Ovary (tissue), 9 donors: ENCODE data around the gene TMEM135. TPM values are rescaled to one million over a fixed set of nuclear protein-coding genes. Genes with fewer than 3 reads are reported as not detected.

Source experiments
- DNase-seq, 5 donors: peaks; one replicate each; pipeline ENCODE4 v3.0.0-alpha.2; 2019 to 2020
- H3K27ac ChIP-seq, 2 donors: fragments of 200-600 bp; one replicate each; pipeline versions ENCODE4 v1.5.1 to v1.8.0; 2019 to 2022
- H3K27me3 ChIP-seq: fragments of 200-600 bp; one replicate; pipeline ENCODE4 v1.8.0; 2022
- H3K36me3 ChIP-seq: fragments of 200-600 bp; sonication (generic); one replicate; pipeline ENCODE4 v1.5.1; 2019
- H3K4me1 ChIP-seq: one replicate; pipeline ENCODE4 v1.8.1; 2013; ENCODE audit warnings: mild to moderate bottlenecking, moderate library complexity; ENCODE audit not compliant: insufficient read depth
- H3K4me3 ChIP-seq: fragments of 200-600 bp; sonication (generic); one replicate; pipeline ENCODE4 v1.5.1; 2017
- H3K9me3 ChIP-seq, 2 donors: fragments of 200-600 bp in 1 of 2; sonication (generic) in 1 of 2; one replicate each; pipeline versions ENCODE4 v1.5.1 to v1.8.1; 2013 to 2019; ENCODE audit warnings: mild to moderate bottlenecking in 1 of 2, moderate library complexity in 1 of 2
- CTCF ChIP-seq, 3 donors: fragments of 450-650 bp in 2 of 3; fragments of 200-600 bp in 1 of 3; IDR thresholded peaks; one replicate each; pipeline versions ENCODE4 v1.5.1 to v1.8.0; 2016 to 2022; ENCODE audit warnings: antibody characterized with exemption in 3 of 3, mild to moderate bottlenecking in 1 of 3
- EP300 ChIP-seq: sonication (generic); formaldehyde crosslinking; IDR thresholded peaks from one replicate; pipeline ENCODE4 v1.6.1; 2017; ENCODE audit warnings: antibody characterized with exemption
- POLR2A ChIP-seq: fragments of 450-650 bp; IDR thresholded peaks from one replicate; pipeline ENCODE4 v1.6.1; 2017; ENCODE audit warnings: antibody characterized with exemption, mild to moderate bottlenecking, moderate library complexity
- WGBS, 3 donors: extraction: QIAGEN DNeasy Blood & Tissue Kit in 1 of 3; methylation state at CpG; one replicate each; pipeline versions ENCODE4 v1.1.5 to v1.1.7; 2013 to 2017; 5-methylcytosine and 5-hydroxymethylcytosine counted together
- intact Hi-C, 4 donors: fragments of 100-400 bp; cut with DNase I; formaldehyde crosslinking; loops; one replicate each; pipeline versions ENCODE4 v1.11.0 to v1.15.1; 2022 to 2023
- polyA plus RNA-seq, 2 donors: library from polyadenylated mRNA; stranded (reverse); fragments of 200-250 nt in 1 of 2; fragments of 350-450 nt in 1 of 2; fragmentation: Illumina TruSeq in 1 of 2; extraction: RNeasy Lipid Tissue Mini Kit (QIAGEN cat#74804) in 1 of 2; gene quantifications; one replicate each; pipeline ENCODE4 v1.2.3, GENCODE V29; 2013 to 2014
- total RNA-seq, 7 donors: library from RNA; depleted of rRNA in 2 of 7; stranded (reverse); fragments of >200 nt in 2 of 7; fragmentation: NEBNext Ultra II Directional in 3 of 7; extraction: Animal tissue kit (Norgen Biotek cat#: 25700) in 3 of 7; gene quantifications; one replicate each; pipeline versions ENCODE4 v1.1.0 to v1.2.4, GENCODE V29; 2016 to 2023
- donor health status: DM: no; HTN: no; CAD: no; lungs with moderate emphysema.
- donor health status: DM: no; HTN: no; CAD: no.
- donor health status: Bipolar disorder and iron deficiency.
- donor health status: DM: yes; HTN: yes; CAD: no.
- donor health status: DM: no; HTN: no; CAD: no.
- donor health status: DM: yes; HTN: yes; CAD: no.

The TMEM135 gene
- total and polyA plus RNA-seq, 9 donors, result 8.8 to 24.2 (median 19.6) TPM

GRCh38 chr11:87076874-87077429, 39.2 kb downstream of the TMEM135 start:
- H3K27ac ChIP-seq, result no peak overlapping the region
- intact Hi-C loops, result no loop called here

GRCh38 chr11:87081358-87081757, 43.6 kb downstream of the TMEM135 start:
- Histone ChIP-seq H3K4me3 (no peak overlapping the region), H3K27me3 (no peaks in the 10 kb centered on the region), H3K36me3 (no peaks in the 10 kb centered on the region), H3K27ac (no peak overlapping the region), H3K9me3 (no peaks in the 10 kb centered on the region), H3K4me1 (no peaks in the 10 kb centered on the region)
- DNase-seq, result no peak
- WGBS, 3 donors, result 13 to 25% (median 24%) methylated on average over 3 of the region's 3 CpGs
- no peak for TF ChIP-seq POLR2A
- TF ChIP-seq EP300, result no peak
- TF ChIP-seq CTCF (IDR thresholded peaks at IDR 0.05), result no peak
- intact Hi-C loops, result no loop called here

More at GRCh38 chr11:87076874-87077429, 39.2 kb downstream of the TMEM135 start:
- H3K4me1 ChIP-seq, result no peaks in the 10 kb centered on the region
- TF ChIP-seq CTCF (IDR thresholded peaks at IDR 0.05) (no peak), POLR2A (no peak), EP300 (no peak)
- no peaks in the 10 kb centered on the region for H3K9me3 ChIP-seq
- H3K27me3 ChIP-seq, result no peaks in the 10 kb centered on the region
- H3K36me3 ChIP-seq, result no peaks in the 10 kb centered on the region
- H3K4me3 ChIP-seq, result no peak overlapping the region
- DNase-seq, result no peak
- WGBS, 3 donors, result 94% methylated on average over 3 of the region's 3 CpGs

GRCh38 chr11:87082590-87082989, 44.9 kb downstream of the TMEM135 start:
- no peak for DNase-seq
- Histone ChIP-seq H3K9me3 (no peaks in the 10 kb centered on the region), H3K27me3 (no peaks in the 10 kb centered on the region), H3K4me3 (no peak overlapping the region), H3K36me3 (no peaks in the 10 kb centered on the region), H3K4me1 (no peaks in the 10 kb centered on the region), H3K27ac (no peak overlapping the region)
- 33 to 47% (median 42%) methylated on average over 3 of the region's 3 CpGs for WGBS, 3 donors
- intact Hi-C loops, result no loop called here
- TF ChIP-seq CTCF (IDR thresholded peaks at IDR 0.05), result no peak
- no peak for TF ChIP-seq POLR2A
- no peak for TF ChIP-seq EP300

GRCh38 chr11:87083029-87083428, 45.3 kb downstream of the TMEM135 start:
- Histone ChIP-seq H3K4me1 (no peaks in the 10 kb centered on the region), H3K9me3 (no peaks in the 10 kb centered on the region), H3K36me3 (no peaks in the 10 kb centered on the region), H3K27me3 (no peaks in the 10 kb centered on the region), H3K27ac (no peak overlapping the region), H3K4me3 (no peak overlapping the region)
- WGBS, 3 donors, result 54 to 76% (median 61%) methylated on average over 2 of the region's 2 CpGs
- DNase-seq, result no peak
- intact Hi-C loops, result no loop called here
- TF ChIP-seq POLR2A (no peak), EP300 (no peak), CTCF (IDR thresholded peaks at IDR 0.05) (no peak)
